ENCODE measurements around the gene ARL6IP4. TPM values are rescaled to one million over a fixed set of nuclear protein-coding genes. Genes with fewer than 3 reads are reported as not detected.

The ARL6IP4 gene
- total RNA-seq, 2 experiments from 2014 or later = 159 to 177 TPM

DNA sequence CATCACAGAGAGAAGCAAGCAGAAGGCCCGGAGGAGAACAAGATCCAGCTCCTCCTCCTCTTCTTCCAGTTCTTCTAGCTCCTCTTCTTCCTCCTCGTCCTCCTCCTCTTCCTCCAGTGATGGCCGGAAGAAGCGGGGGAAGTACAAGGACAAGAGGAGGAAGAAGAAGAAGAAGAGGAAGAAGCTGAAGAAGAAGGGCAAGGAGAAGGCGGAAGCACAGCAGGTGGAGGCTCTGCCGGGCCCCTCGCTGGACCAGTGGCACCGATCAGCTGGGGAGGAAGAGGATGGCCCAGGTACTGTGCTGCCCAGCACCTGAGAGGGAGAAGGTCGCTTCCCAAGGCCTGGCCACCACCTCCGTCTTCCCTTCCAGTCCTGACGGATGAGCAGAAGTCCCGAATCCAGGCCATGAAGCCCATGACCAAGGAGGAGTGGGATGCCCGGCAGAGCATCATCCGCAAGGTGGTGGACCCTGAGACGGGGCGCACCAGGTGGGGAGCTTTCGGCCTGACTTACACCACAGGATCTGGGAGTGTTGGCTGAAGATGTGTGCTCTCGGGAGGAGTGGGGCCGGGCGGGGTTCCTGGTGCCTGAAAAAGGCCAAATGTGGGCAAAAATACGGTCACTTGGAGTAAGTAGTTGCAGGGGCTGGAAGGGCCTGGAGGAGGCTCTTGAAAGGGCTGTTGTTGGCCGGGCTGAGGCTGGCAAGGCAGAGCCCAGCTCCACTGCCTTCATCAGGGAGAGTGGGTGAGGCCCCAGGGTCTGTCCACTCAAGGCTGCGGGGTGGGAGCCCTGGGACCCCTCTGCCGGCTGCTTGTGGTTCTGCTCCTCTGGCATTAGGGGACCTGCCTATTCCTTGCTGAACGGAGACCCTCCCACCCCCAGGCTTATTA is 1.4 kb downstream of the ARL6IP4 start:
- H3K4me1 Mint-ChIP-seq (ENCODE audit: low read depth) = peaks cover 52% of the 10 kb centered on the region
- intact Hi-C loops (cut with micrococcal nuclease) = no loop called here
- peak overlapping the region; percentile 84 for H3K27ac Mint-ChIP-seq
- H3K36me3 Mint-ChIP-seq (ENCODE audit: low read depth) = peaks cover 11% of the 10 kb centered on the region
- H3K27me3 Mint-ChIP-seq (ENCODE audit: low read depth) = no peaks in the 10 kb centered on the region
- H3K9me3 Mint-ChIP-seq = no peaks in the 10 kb centered on the region
- no peak for DNase-seq
- peak overlapping the region; percentile 81 for H3K4me3 Mint-ChIP-seq
- CTCF ChIA-PET = interaction anchor here (0.5 to 0.8 kb wide), 2 partner anchors 56 to 102 kb away, joined by 3 read pairs; no protein-coding TSS in a partner anchor

- Mint-ChIP-seq H3K4me3 (peak overlapping the region; percentile 81), H3K36me3 (ENCODE audit: low read depth) (peaks cover 11% of the 10 kb centered on the region), H3K27me3 (ENCODE audit: low read depth) (no peaks in the 10 kb centered on the region), H3K9me3 (no peaks in the 10 kb centered on the region), H3K4me1 (ENCODE audit: low read depth) (peaks cover 46% of the 10 kb centered on the region), H3K27ac (peak overlapping the region; percentile 84)
- CTCF ChIA-PET = interaction anchor here (0.5 kb wide), 1 partner anchor 56 kb away, joined by 3 read pairs; no protein-coding TSS in a partner anchor
- no peak for DNase-seq
- intact Hi-C loops (cut with micrococcal nuclease) = no loop called here
These were observed 2.0 kb downstream of the ARL6IP4 start for GRCh38 chr12:122982477-122982815.

GRCh38 chr12:122982963-122983788 is 2.7 kb downstream of the ARL6IP4 start:
- Mint-ChIP-seq H3K36me3 (ENCODE audit: low read depth) (peaks cover 11% of the 10 kb centered on the region), H3K4me3 (peak overlapping the region; percentile 81)
- CTCF ChIA-PET = no interaction called here

DNA sequence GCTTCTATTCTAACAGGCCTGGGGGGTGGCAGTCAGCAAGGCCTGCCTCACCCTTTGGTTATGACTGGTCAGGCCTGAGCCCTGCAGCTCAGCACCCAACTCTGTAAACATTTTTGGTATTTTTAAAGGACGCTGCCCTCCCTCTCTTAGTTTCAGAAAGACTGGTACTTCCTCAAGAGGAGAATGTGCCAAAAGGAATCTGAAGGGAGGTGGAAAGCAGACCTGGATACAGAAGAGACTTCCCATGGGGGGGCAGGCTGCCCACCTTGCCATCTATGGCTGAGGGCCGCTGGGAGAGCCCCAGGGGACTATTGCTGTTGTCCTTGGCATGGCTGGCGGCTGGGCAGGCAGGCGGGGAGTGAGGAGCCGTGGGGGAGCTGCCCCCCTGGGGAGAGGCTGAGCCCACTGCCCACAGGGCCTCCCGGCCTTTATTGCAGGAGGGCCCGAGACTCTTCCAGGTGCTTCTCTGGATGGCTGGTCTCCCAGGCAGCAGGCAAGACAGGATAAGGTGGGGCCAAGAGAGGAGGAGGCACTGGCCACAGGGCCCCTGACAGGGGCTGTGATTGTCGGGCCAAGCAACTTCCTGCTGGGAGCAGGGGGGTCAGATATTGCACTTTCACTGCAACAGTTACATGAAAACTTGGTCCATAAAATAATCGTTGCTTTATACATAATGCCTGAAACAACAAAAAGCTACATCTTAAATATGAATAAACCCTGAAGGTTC is 3.5 kb downstream of the ARL6IP4 start:
- Mint-ChIP-seq H3K4me1 (ENCODE audit: low read depth) (peaks cover 40% of the 10 kb centered on the region), H3K9me3 (no peaks in the 10 kb centered on the region), H3K27me3 (ENCODE audit: low read depth) (no peaks in the 10 kb centered on the region), H3K36me3 (ENCODE audit: low read depth) (peaks cover 11% of the 10 kb centered on the region), H3K4me3 (no peak overlapping the region), H3K27ac (peak overlapping the region; percentile 46)
- no peak for DNase-seq
- intact Hi-C loops (cut with micrococcal nuclease) = no loop called here
- CTCF ChIA-PET = no interaction called here

More at GRCh38 chr12:122982963-122983788, 2.7 kb downstream of the ARL6IP4 start:
- H3K4me1 Mint-ChIP-seq (ENCODE audit: low read depth) = peaks cover 43% of the 10 kb centered on the region
- H3K27me3 Mint-ChIP-seq (ENCODE audit: low read depth) = no peaks in the 10 kb centered on the region
- H3K27ac Mint-ChIP-seq = peak overlapping the region; percentile 61
- no peaks in the 10 kb centered on the region for H3K9me3 Mint-ChIP-seq
- DNase-seq = no peak
- intact Hi-C loops (cut with micrococcal nuclease) = no loop called here

DNA sequence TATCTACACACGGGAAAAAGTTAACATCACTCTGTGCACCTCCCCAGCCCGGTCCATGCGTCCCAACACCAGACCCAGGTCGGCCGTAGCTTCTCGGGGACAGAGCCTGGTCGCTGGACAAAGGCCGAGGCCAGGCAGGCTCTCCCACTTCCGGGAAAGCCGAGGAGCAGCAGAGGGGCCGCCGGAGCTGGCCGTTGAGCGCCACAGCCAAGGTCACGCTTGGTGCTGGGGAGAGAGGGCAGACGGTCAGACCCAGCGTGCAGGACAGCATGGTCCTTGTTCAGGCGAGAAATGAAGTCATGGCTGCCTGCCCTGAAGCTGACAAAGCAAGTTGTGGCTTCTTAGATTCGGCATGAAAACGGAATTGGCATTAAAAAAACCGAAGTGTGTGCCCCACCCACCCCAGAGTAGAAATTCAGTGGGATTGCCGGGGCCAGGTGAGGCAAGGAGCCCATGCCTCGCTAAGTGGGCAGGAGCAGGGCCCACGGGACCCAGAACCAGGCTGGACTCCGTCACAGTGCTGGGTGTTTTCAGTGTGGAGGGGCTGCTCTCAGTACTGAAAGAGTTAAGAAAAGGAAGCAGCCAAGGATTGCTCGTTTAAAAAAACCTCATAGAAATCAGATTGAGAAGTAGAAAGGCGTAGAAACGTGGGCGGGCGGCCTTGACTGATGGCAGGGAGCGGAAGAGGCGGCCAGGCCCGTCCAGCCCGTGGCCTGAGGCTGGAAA is 4.3 kb downstream of the ARL6IP4 start:
- CTCF ChIA-PET = no interaction called here
- no peaks in the 10 kb centered on the region for H3K9me3 Mint-ChIP-seq
- H3K4me3 Mint-ChIP-seq = no peak overlapping the region
- peak overlapping the region; percentile 15 for H3K27ac Mint-ChIP-seq
- peaks cover 11% of the 10 kb centered on the region for H3K36me3 Mint-ChIP-seq (ENCODE audit: low read depth)
- intact Hi-C loops (cut with micrococcal nuclease) = no loop called here
- DNase-seq = no peak
- H3K4me1 Mint-ChIP-seq (ENCODE audit: low read depth) = peaks cover 34% of the 10 kb centered on the region
- H3K27me3 Mint-ChIP-seq (ENCODE audit: low read depth) = no peaks in the 10 kb centered on the region

- Mint-ChIP-seq H3K36me3 (ENCODE audit: low read depth) (peaks cover 11% of the 10 kb centered on the region), H3K4me3 (no peak overlapping the region), H3K9me3 (no peaks in the 10 kb centered on the region), H3K27me3 (ENCODE audit: low read depth) (no peaks in the 10 kb centered on the region), H3K27ac (no peak overlapping the region), H3K4me1 (ENCODE audit: low read depth) (peaks cover 31% of the 10 kb centered on the region)
- intact Hi-C loops (cut with micrococcal nuclease) = no loop called here
- CTCF ChIA-PET = no interaction called here
- DNase-seq = no peak
These were observed 5.1 kb downstream of the ARL6IP4 start for GRCh38 chr12:122985338-122986257.

DNA sequence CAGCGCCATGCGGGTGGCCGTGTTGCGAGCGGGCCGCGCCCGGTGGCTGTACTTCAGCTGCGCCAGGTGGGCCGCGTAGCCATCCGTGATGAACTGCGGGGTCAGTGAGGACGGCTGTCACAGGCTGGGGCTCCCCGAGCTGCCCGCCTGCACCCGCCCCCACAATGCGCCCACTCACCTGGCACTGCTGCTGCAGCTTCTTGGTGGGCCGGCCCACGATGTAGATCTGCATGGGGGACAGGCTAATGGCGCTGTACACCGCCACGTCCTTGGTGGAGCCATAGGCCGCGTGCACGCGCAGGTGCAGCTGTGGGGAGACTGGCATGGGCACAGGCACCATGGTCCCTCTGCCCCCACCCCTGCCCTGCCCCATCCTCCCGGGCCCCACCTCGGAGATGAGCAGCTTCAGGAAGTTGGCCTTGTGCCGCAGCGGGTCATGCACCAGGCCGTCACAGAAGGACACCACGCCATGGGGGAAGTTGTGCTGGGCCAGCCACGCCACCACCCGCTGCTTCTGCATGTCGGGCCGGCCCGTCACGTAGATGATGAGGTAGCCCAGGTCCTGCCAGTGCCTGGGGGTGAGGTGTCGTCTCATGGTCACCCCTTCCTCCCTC is 5.9 kb downstream of the ARL6IP4 start:
- no peak for DNase-seq
- CTCF ChIA-PET = no interaction called here

DNA sequence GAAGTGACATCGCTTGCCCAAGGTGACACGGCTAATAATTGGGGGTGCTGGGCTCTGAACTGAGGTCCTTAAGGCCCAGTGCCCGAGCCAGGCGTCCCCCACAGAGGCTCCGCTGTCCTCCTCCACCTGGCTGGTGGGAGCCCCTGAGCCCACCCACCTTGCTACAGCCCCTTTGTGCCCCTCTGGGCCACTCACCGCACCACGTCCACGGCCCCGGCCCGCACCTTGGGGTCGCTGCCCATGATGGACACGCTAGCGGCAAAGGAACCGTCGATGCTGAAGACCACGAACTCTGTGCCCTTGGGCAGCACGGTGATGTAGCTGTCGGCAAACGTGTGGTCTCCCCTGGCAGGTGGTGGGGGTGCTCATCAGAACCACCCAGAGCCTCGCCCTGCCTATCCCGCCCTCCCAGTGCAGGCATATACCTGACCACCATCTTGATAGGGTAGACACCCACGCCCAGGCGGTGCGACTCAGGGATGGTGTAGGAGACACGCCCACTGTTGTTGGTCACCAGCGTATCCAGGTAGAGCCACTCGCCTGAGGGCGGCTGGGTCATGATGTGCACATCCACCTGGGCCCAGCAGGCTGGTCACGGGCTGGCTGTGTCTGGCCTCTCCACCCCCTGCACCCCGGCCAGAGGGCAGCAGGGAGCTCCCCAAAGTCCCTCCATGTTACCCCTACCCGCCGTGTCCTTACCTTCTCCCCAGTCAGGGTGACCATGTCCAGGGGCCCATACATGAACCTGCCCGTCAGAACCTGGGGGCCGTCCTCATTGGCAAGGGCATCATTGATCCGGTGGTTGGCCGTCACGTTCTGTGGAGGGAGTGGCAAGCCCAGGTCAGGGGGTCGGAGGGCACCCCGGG is 6.8 kb downstream of the ARL6IP4 start:
- no peak overlapping the region for H3K27ac Mint-ChIP-seq
- peaks cover 20% of the 10 kb centered on the region for H3K4me1 Mint-ChIP-seq (ENCODE audit: low read depth)
- CTCF ChIA-PET = no interaction called here

More for the DNA sequence above, 5.9 kb downstream of the ARL6IP4 start:
- Mint-ChIP-seq H3K36me3 (ENCODE audit: low read depth) (peaks cover 8% of the 10 kb centered on the region), H3K27ac (no peak overlapping the region), H3K4me1 (ENCODE audit: low read depth) (peaks cover 28% of the 10 kb centered on the region), H3K9me3 (no peaks in the 10 kb centered on the region), H3K4me3 (no peak overlapping the region), H3K27me3 (ENCODE audit: low read depth) (no peaks in the 10 kb centered on the region)
- intact Hi-C loops (cut with micrococcal nuclease) = no loop called here

GRCh38 chr12:122988036-122988435 is 7.6 kb downstream of the ARL6IP4 start:
- Mint-ChIP-seq H3K27ac (no peak overlapping the region), H3K36me3 (ENCODE audit: low read depth) (no peaks in the 10 kb centered on the region), H3K9me3 (no peaks in the 10 kb centered on the region), H3K27me3 (ENCODE audit: low read depth) (no peaks in the 10 kb centered on the region), H3K4me3 (no peak overlapping the region), H3K4me1 (ENCODE audit: low read depth) (peaks cover 15% of the 10 kb centered on the region)
- no peak for DNase-seq
- CTCF ChIA-PET = no interaction called here
- intact Hi-C loops (cut with micrococcal nuclease) = no loop called here

More for the DNA sequence above, 6.8 kb downstream of the ARL6IP4 start:
- no peaks in the 10 kb centered on the region for H3K27me3 Mint-ChIP-seq (ENCODE audit: low read depth)
- intact Hi-C loops (cut with micrococcal nuclease) = no loop called here
- H3K4me3 Mint-ChIP-seq = no peak overlapping the region
- no peaks in the 10 kb centered on the region for H3K9me3 Mint-ChIP-seq
- H3K36me3 Mint-ChIP-seq (ENCODE audit: low read depth) = no peaks in the 10 kb centered on the region
- no peak for DNase-seq

GRCh38 chr12:122988612-122989212 is 8.2 kb downstream of the ARL6IP4 start:
- Mint-ChIP-seq H3K27ac (no peak overlapping the region), H3K4me1 (ENCODE audit: low read depth) (peaks cover 9% of the 10 kb centered on the region), H3K27me3 (ENCODE audit: low read depth) (no peaks in the 10 kb centered on the region), H3K4me3 (no peak overlapping the region), H3K36me3 (ENCODE audit: low read depth) (no peaks in the 10 kb centered on the region), H3K9me3 (no peaks in the 10 kb centered on the region)
- CTCF ChIA-PET = interaction anchor here (0.6 to 0.7 kb wide), 2 partner anchors 17 to 323 kb away, joined by 3 to 4 read pairs; no protein-coding TSS in a partner anchor
- intact Hi-C loops (cut with micrococcal nuclease) = no loop called here
- DNase-seq = no peak

All from activated naive CD4-positive, alpha-beta T cell treated with anti-CD3 and anti-CD28 coated beads for 36 hours (primary cell).